SK-N-SH (cell line): ENCODE measurements around the gene STH.

Experiments used
- EP300 ChIP-seq, 2 experiments: IDR thresholded peaks; 2 replicates each; pipeline versions ENCODE4 v1.4.0 to v1.6.1; 2012; ENCODE audit warnings: borderline replicate concordance in 1 of 2, low read depth in 1 of 2, low read length in 1 of 2
- GABPA ChIP-seq: IDR thresholded peaks from 2 replicates; pipeline ENCODE4 v1.4.0; 2012; ENCODE audit warnings: low read depth, mild to moderate bottlenecking
- RAD21 ChIP-seq: IDR thresholded peaks from 2 replicates; pipeline ENCODE4 v1.6.1; 2012; ENCODE audit warnings: mild to moderate bottlenecking, low read length
- RFX5 ChIP-seq: IDR thresholded peaks from 2 replicates; pipeline ENCODE4 v1.6.1; 2012; ENCODE audit warnings: mild to moderate bottlenecking, improper control_type of control experiment, low read length
- SMC3 ChIP-seq: IDR thresholded peaks from 2 replicates; pipeline ENCODE4 v1.6.1; 2012; ENCODE audit warnings: low read depth, low read length, improper control_type of control experiment
- YY1 ChIP-seq: IDR thresholded peaks from 2 replicates; pipeline ENCODE4 v1.4.0; 2012; ENCODE audit warnings: low read depth, mild to moderate bottlenecking
- TF ChIP-seq, protein P1 (sequence below): fragments of 200-600 bp; sonication (generic); IDR thresholded peaks from 2 replicates; pipeline ENCODE4 v1.6.1; 2017; ENCODE audit warnings: antibody characterized with exemption, mild to moderate bottlenecking, moderate library complexity
- TF ChIP-seq, protein P2 (sequence below): fragments of 150-350 bp; IDR thresholded peaks from 2 replicates; pipeline ENCODE4 v1.6.1; 2017; ENCODE audit warnings: antibody characterized with exemption, low read length, low read depth, borderline replicate concordance

DNA sequence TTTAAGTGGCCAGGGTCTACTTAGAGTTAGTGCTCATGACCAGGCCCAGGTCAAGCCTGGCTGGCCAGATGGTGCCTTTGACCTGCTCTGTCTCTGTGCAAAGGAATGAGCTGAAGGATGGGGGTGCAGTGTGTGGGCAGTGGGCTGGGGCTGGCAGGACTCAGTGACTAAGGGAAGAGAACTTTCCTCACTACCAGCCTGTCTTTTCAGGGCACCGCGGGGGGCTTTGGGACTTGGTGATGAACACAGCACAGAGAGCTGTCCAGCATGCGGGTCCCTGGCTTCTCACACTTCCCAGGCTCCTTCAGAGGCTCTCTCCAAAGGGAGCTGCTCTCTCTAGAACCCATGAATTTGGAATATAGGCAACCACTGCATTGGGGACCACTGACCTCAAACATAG lies 43.0 kb upstream of the STH start:
- TF ChIP-seq, protein P1, sequence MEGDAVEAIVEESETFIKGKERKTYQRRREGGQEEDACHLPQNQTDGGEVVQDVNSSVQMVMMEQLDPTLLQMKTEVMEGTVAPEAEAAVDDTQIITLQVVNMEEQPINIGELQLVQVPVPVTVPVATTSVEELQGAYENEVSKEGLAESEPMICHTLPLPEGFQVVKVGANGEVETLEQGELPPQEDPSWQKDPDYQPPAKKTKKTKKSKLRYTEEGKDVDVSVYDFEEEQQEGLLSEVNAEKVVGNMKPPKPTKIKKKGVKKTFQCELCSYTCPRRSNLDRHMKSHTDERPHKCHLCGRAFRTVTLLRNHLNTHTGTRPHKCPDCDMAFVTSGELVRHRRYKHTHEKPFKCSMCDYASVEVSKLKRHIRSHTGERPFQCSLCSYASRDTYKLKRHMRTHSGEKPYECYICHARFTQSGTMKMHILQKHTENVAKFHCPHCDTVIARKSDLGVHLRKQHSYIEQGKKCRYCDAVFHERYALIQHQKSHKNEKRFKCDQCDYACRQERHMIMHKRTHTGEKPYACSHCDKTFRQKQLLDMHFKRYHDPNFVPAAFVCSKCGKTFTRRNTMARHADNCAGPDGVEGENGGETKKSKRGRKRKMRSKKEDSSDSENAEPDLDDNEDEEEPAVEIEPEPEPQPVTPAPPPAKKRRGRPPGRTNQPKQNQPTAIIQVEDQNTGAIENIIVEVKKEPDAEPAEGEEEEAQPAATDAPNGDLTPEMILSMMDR = no peak
- TF ChIP-seq GABPA = no peak
- TF ChIP-seq, protein P2, sequence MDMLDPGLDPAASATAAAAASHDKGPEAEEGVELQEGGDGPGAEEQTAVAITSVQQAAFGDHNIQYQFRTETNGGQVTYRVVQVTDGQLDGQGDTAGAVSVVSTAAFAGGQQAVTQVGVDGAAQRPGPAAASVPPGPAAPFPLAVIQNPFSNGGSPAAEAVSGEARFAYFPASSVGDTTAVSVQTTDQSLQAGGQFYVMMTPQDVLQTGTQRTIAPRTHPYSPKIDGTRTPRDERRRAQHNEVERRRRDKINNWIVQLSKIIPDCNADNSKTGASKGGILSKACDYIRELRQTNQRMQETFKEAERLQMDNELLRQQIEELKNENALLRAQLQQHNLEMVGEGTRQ = no peak
- no peak for TF ChIP-seq SMC3
- TF ChIP-seq RAD21 = no peak
- TF ChIP-seq EP300 (IDR thresholded peaks at IDR 0.05; ENCODE audit: borderline replicate concordance in 1 of 2, low read depth in 1 of 2, low read length in 1 of 2) = no peak
- no peak for TF ChIP-seq YY1
- no peak for TF ChIP-seq RFX5
